K562 (cell line): ENCODE results near the gene PDE6G. TPM values are rescaled to one million over a fixed set of nuclear protein-coding genes. Genes with fewer than 3 reads are reported as not detected.

Experiments used
- CBFA2T3 ChIP-seq: fragments of 450-650 bp; IDR thresholded peaks from 2 replicates; pipeline ENCODE4 v1.6.1; 2017
- CHD4 ChIP-seq: fragments of 200-600 bp; sonication (generic); IDR thresholded peaks from 3 replicates; pipeline ENCODE4 v1.6.1; 2012; ENCODE audit warnings: low read depth, mild to moderate bottlenecking, mixed read lengths, low read length, inconsistent platforms; ENCODE audit not compliant: insufficient read depth, insufficient replicate concordance, poor library complexity, severe bottlenecking
- MBD2 ChIP-seq: sonication (generic); IDR thresholded peaks from 2 replicates; pipeline ENCODE4 v1.6.1; 2016; ENCODE audit warnings: low read depth, borderline replicate concordance
- MYBL2 ChIP-seq, 2 experiments: fragments of 450-650 bp in 1 of 2; sonication (generic) in 1 of 2; formaldehyde crosslinking in 1 of 2; IDR thresholded peaks; 2 replicates each; pipeline versions ENCODE4 v1.6.1 to v1.8.1; 2017 to 2022; ENCODE audit warnings: borderline replicate concordance in 1 of 2, inconsistent platforms in 1 of 2, low read depth in 1 of 2, mild to moderate bottlenecking in 1 of 2, missing genetic modification reagents in 1 of 2, moderate library complexity in 1 of 2
- POLR2H ChIP-seq: IDR thresholded peaks from 2 replicates; pipeline ENCODE4 v1.6.1; 2016; ENCODE audit warnings: missing genetic modification characterization, low read depth, mild to moderate bottlenecking, control low read depth, missing compliant biosample characterization, moderate library complexity
- SMARCC2 ChIP-seq: fragments of 450-650 bp; IDR thresholded peaks from 2 replicates; pipeline ENCODE4 v1.6.1; 2017; ENCODE audit warnings: antibody characterized with exemption, moderate library complexity, mild to moderate bottlenecking, low read depth
- SRSF7 ChIP-seq: fragments of 200-400 bp; formaldehyde crosslinking; optimal IDR thresholded peaks from 2 replicates; pipeline ENCODE3; 2017; ENCODE audit warnings: mild to moderate bottlenecking, low read depth, low read length
- ZNF316 ChIP-seq: fragments of 450-650 bp; IDR thresholded peaks from 2 replicates; pipeline ENCODE4 v1.6.1; 2016
- ZNF699 ChIP-seq: fragments of 250-450 bp; sonication (Bioruptor Pico); IDR thresholded peaks from 2 replicates; pipeline ENCODE4 v1.8.0; 2021; ENCODE audit warnings: mild to moderate bottlenecking, moderate library complexity; ENCODE audit not compliant: insufficient replicate concordance
- polyA plus RNA-seq, 8 experiments: library from polyadenylated mRNA; depleted of rRNA in 4 of 8; stranded (reverse) in 5 of 8; unstranded in 3 of 8; fragments of >200 nt; fragmentation: Nextera tagmentation in 2 of 8; fragmentation: Illumina TruSeq in 1 of 8; extraction: Ambion mirVana in 2 of 8; extraction: Trizol in 1 of 8; gene quantifications; 2 replicates each; pipeline versions ENCODE4 v1.2.1 to v1.2.3, GENCODE V29; 2011 to 2014; ENCODE audit warnings: inconsistent platforms in 1 of 8, missing spikeins in 1 of 8
- total RNA-seq, 7 experiments: library from RNA; depleted of rRNA in 6 of 7; stranded (reverse); fragments of >200 nt in 6 of 7; fragmentation: Illumina TruSeq in 2 of 7; extraction: Trizol in 2 of 7; gene quantifications; 2 replicates each; pipeline versions ENCODE4 v1.2.1 to v1.2.3, GENCODE V29; 2011 to 2021; ENCODE audit warnings: low replicate concordance in 1 of 7
- TF ChIP-seq, protein P1 (sequence below): fragments of 450-650 bp; conservative IDR thresholded peaks from 2 replicates; pipeline ENCODE4 v1.6.1; 2016; ENCODE audit warnings: missing genetic modification characterization, low read depth, mild to moderate bottlenecking, missing compliant biosample characterization, moderate library complexity
- TF ChIP-seq, protein P2 (sequence below): fragments of 200-600 bp; sonication (generic); IDR thresholded peaks from one replicate; pipeline ENCODE4 v1.6.1; 2012; ENCODE audit warnings: mild to moderate bottlenecking, low read depth, low read length, inconsistent platforms
- TF ChIP-seq, protein P3 (sequence below): sonication (generic); formaldehyde crosslinking; IDR thresholded peaks from 2 replicates; pipeline ENCODE4 v1.8.1; 2023; ENCODE audit warnings: mild to moderate bottlenecking, missing genetic modification reagents

PDE6G gene
- total and polyA plus RNA-seq, 9 of the 15 experiments (the other 6 are each of a cell fraction or from before 2014, with no cell fraction given) = 0.14 to 0.59 TPM; not detected in 7

DNA sequence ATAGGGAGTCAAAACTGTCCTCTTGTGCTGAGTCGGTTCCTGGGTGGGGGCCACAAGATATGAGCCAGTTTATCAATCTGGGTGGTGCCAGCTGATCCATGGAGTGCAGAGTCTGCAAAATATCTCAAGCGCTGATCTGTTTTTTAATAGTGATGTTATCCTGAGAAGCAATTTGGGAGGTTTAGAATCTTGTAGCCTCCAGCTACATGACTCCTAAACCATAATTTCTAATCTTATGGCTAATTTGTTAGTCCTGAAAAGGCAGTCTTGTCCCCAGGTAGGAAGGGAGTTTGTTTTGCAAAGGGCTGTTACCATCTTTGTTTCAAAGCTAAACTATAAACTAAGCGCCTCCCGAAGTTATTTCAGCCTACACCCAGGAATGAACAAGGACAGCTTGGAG lies 17.7 kb downstream of the PDE6G start (continued):
- TF ChIP-seq, protein P1, sequence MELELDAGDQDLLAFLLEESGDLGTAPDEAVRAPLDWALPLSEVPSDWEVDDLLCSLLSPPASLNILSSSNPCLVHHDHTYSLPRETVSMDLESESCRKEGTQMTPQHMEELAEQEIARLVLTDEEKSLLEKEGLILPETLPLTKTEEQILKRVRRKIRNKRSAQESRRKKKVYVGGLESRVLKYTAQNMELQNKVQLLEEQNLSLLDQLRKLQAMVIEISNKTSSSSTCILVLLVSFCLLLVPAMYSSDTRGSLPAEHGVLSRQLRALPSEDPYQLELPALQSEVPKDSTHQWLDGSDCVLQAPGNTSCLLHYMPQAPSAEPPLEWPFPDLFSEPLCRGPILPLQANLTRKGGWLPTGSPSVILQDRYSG (tag) = no peak
- TF ChIP-seq SMARCC2 (no peak), CBFA2T3 (0 out of 2 replicates have a peak, but pooled peaks have one; percentile 14), MYBL2 (IDR thresholded peaks at IDR 0.05; ENCODE audit: low read depth) (no peak), MYBL2 (CRISPR knock-in tag; IDR thresholded peaks at IDR 0.05; ENCODE audit: borderline replicate concordance) (no peak), ZNF316 (0 out of 2 replicates have a peak, but pooled peaks have one; percentile 5), SRSF7 (no peak), POLR2H (tag) (no peak), MBD2 (no peak), CHD4 (no peak), ZNF699 (no peak)
- TF ChIP-seq, protein P2, sequence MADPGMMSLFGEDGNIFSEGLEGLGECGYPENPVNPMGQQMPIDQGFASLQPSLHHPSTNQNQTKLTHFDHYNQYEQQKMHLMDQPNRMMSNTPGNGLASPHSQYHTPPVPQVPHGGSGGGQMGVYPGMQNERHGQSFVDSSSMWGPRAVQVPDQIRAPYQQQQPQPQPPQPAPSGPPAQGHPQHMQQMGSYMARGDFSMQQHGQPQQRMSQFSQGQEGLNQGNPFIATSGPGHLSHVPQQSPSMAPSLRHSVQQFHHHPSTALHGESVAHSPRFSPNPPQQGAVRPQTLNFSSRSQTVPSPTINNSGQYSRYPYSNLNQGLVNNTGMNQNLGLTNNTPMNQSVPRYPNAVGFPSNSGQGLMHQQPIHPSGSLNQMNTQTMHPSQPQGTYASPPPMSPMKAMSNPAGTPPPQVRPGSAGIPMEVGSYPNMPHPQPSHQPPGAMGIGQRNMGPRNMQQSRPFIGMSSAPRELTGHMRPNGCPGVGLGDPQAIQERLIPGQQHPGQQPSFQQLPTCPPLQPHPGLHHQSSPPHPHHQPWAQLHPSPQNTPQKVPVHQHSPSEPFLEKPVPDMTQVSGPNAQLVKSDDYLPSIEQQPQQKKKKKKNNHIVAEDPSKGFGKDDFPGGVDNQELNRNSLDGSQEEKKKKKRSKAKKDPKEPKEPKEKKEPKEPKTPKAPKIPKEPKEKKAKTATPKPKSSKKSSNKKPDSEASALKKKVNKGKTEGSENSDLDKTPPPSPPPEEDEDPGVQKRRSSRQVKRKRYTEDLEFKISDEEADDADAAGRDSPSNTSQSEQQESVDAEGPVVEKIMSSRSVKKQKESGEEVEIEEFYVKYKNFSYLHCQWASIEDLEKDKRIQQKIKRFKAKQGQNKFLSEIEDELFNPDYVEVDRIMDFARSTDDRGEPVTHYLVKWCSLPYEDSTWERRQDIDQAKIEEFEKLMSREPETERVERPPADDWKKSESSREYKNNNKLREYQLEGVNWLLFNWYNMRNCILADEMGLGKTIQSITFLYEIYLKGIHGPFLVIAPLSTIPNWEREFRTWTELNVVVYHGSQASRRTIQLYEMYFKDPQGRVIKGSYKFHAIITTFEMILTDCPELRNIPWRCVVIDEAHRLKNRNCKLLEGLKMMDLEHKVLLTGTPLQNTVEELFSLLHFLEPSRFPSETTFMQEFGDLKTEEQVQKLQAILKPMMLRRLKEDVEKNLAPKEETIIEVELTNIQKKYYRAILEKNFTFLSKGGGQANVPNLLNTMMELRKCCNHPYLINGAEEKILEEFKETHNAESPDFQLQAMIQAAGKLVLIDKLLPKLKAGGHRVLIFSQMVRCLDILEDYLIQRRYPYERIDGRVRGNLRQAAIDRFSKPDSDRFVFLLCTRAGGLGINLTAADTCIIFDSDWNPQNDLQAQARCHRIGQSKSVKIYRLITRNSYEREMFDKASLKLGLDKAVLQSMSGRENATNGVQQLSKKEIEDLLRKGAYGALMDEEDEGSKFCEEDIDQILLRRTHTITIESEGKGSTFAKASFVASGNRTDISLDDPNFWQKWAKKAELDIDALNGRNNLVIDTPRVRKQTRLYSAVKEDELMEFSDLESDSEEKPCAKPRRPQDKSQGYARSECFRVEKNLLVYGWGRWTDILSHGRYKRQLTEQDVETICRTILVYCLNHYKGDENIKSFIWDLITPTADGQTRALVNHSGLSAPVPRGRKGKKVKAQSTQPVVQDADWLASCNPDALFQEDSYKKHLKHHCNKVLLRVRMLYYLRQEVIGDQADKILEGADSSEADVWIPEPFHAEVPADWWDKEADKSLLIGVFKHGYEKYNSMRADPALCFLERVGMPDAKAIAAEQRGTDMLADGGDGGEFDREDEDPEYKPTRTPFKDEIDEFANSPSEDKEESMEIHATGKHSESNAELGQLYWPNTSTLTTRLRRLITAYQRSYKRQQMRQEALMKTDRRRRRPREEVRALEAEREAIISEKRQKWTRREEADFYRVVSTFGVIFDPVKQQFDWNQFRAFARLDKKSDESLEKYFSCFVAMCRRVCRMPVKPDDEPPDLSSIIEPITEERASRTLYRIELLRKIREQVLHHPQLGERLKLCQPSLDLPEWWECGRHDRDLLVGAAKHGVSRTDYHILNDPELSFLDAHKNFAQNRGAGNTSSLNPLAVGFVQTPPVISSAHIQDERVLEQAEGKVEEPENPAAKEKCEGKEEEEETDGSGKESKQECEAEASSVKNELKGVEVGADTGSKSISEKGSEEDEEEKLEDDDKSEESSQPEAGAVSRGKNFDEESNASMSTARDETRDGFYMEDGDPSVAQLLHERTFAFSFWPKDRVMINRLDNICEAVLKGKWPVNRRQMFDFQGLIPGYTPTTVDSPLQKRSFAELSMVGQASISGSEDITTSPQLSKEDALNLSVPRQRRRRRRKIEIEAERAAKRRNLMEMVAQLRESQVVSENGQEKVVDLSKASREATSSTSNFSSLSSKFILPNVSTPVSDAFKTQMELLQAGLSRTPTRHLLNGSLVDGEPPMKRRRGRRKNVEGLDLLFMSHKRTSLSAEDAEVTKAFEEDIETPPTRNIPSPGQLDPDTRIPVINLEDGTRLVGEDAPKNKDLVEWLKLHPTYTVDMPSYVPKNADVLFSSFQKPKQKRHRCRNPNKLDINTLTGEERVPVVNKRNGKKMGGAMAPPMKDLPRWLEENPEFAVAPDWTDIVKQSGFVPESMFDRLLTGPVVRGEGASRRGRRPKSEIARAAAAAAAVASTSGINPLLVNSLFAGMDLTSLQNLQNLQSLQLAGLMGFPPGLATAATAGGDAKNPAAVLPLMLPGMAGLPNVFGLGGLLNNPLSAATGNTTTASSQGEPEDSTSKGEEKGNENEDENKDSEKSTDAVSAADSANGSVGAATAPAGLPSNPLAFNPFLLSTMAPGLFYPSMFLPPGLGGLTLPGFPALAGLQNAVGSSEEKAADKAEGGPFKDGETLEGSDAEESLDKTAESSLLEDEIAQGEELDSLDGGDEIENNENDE = no peak
- TF ChIP-seq, protein P3, sequence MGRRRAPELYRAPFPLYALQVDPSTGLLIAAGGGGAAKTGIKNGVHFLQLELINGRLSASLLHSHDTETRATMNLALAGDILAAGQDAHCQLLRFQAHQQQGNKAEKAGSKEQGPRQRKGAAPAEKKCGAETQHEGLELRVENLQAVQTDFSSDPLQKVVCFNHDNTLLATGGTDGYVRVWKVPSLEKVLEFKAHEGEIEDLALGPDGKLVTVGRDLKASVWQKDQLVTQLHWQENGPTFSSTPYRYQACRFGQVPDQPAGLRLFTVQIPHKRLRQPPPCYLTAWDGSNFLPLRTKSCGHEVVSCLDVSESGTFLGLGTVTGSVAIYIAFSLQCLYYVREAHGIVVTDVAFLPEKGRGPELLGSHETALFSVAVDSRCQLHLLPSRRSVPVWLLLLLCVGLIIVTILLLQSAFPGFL (CRISPR knock-in tag) = no peak
